ENCODE results near the gene TPP1. TPM values are rescaled to one million over a fixed set of nuclear protein-coding genes. Genes with fewer than 3 reads are reported as not detected.

TPP1 gene
- total RNA-seq, result 29.9 TPM

DNA sequence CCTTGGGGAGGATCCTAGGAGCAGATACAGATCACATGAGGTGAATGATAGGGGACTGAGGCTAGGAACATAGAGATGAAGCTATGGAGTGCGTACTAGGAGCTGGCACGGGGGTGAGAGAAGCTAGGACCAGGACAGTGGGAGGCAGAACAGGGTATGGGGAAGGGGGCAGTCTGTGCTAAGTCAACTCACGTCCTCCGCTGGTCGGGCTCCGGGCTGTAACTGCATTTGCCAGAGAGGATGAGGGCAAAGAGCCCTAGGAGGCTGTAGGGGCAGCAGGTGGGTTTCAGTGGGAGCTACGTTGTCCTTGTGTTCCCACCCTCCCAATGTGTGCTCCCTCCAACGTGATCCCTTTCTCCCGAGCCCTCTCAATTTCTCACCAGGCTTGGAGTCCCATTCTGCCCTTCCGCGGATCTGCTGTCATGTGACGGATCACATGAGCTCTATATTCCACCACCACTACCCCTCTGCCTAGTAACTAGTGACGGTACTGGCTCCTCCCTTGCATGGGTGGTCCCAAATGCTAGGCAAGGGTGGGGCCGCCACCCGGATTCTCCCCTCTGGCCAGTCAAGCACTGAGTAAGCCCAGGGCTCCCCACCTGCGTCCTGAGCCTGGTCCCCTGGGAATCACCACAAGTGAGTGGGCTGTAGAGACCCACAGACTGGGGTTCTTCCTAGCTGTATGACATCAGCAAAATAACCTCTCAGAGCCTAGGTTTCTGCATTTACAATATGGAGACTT lies at the start of gene TPP1:
TPP1 (minus strand) TSS at position 419 of the 742 bp plus-strand sequence; CDS start at position 397, 22 bp downstream.
- DNase-seq, result peak; percentile 97

DNA sequence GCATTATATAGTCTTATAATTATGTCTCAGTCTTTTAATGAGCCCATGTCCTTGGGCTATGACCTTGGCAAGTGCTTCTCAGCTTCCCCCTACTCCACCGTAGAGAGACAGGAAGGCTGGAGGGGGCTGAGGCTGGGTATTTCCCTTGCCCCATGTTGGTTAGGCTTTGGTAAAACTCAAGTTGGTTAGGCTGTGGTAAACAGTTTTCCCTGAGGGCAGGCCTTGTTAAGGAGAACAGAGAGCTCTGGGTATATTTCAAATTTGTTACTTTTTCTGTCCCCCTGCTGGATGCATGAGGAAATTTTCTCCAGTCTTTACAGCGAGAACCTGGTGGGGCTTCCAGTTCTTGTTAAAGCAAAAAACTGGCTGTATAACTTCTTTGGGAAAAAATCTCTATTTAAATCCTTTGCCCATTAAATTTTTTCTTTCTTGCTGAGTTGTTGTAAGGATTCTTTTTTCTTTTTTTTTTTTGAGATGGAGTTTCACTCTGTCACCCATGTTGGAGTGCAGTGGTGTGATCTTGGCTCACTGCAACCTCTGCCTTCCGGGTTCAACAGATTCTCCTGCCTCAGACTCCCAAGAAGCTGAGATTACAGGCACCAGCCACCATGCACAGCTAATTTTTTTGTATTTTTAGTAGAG lies 48.6 kb upstream of the TPP1 start:
- no peak for DNase-seq

DNA sequence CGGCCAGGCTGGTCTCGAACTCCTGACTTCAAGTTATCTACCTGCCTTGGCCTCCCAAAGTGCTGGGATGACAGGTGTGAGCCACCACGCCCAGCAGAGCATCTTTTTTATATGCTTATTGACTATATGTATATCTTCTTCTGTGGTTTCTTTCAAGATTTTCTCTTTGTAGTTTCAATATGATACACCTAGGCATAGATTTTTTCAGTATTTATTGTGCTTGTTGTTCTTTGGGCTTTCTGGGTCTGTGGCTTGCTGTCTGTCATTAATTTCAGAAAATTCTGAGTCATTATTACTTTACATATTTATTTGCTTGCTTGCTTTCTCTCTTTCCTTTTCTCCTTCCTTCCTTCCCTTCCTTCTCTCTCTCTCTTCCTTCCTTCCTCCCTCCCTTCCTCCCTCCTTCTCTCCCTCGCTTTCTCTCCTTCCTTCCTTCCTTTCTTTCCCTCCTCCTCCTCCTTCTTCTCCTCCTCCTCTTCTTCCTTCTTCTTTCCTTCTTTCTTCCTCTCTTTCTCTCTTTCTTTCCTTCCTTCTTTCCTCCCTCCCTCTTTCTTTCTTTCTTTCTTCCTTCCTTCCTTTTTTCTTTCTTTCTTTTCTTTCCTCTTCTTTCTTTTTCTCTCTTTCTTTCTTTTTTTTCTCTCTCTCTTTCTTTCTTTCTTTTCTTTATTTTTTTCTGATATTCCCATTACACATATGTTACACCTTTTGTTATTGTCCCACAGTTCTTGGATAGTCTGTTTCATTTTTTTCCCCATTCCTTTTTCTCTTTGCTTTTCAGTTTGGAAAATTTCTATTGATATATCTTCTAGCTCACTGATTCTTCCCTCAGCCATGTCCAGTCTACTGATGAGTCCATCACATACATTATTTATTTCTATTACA lies 47.3 kb upstream of the TPP1 start:
- DNase-seq, result no peak

DNA sequence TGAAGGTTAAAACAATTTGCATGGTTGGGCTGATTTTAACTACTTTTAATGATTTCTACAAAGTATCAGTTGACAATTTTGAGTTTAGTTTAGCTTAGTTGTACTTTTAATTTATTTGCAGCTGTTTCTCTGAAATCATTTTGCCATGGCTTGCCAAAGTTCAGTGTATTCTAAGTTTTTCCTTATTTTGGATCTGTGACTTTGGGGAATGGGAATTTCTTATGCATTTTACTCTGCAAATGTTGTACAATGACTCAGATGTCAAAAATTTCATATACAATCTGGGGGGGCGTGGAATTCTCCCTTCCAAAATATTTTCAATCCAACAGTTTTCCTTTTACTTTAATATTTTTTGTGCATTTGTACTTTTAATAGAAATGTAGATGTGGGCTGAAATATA lies 45.3 kb upstream of the TPP1 start:
- peak; percentile 50 for DNase-seq

DNA sequence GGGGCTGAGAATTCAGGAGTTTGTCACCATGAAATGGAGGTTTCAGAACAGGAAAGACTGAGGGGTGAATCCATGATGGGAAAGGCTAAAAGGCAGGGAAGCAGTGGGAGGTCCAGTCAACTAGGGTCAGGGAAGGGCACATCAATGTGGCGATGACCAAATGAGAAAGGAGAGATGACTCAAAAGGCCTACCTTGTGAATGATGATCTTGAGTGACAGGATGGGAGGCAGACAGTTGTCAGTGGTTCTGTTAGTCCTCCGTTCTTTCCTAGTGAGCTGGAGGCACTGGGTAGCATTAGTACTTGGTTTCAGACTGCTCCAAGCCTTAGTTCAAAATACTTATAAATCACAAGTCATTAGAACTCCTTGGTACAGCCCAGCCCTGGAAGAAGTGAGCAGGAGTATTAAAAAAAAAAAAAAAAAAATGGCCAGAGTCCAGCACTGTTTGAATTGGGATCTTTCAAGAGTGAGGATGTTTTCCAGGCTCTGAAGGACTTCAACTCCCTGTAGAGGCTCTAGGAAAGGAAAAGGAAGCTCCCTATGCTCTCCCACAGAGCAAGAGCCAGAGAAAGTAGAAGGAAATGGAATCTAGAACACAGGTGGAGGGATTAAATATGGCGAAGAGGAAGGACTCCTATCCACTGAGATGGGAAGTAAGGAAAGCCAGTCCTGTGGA lies 44.7 kb upstream of the TPP1 start:
- DNase-seq, result no peak

DNA sequence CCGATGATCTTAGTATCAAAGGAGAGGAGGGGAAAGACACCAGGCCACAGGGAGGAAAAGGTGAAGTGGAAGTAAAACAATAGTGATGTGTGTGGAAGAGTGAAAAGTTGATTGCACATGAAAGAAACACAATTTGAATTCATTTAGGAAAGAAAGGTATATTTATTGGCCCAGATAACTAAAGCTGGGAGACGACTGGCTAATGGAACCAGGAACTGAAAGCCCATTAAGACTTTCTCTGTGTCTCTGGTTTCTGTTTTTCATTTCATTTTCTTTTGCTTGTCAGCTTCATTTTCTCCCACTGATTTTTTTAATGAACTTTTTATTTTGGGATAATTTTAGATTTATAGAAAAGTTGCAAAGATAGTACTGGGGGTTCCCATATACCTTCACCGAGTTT lies 41.5 kb upstream of the TPP1 start:
- no peak for DNase-seq

DNA sequence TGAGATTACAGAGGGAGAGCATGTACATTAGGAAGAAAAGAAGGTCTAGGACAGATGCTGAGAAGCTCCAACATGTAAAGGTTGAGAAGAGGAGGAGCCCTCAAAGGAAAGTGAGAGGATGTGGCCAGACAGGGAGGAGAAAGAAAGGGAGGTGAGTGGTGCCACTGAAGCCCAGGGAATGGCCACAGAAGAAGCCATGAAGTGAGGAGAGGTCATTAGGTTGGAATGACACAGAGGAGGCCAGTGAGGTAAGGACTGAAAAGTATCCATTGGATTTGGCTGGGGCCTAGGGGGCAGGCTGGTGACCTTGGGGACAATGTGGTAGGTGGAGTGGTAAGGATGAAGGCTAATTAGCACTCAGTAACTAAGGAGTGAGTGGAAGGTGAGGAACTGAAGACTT lies 39.4 kb upstream of the TPP1 start:
- DNase-seq, result no peak

DNA sequence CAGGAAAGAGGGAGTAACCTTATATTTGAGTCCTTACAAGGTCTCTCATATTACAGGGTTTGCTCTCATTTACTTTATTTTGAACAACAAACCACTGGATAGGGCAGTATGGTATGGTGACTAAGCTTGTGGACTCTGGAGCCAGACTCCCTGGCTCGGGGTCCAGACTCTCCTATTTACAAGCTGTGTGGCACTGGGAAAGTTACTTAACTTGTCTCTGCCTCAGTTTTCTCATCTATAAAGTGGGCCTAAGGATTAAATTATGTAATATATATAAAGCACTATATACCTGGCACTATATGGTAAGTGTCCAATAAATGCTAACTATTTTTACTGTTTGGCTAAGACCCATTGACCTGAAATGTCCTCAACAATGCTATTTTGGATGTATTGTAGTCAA lies 38.1 kb upstream of the TPP1 start:
- DNase-seq, result no peak

DNA sequence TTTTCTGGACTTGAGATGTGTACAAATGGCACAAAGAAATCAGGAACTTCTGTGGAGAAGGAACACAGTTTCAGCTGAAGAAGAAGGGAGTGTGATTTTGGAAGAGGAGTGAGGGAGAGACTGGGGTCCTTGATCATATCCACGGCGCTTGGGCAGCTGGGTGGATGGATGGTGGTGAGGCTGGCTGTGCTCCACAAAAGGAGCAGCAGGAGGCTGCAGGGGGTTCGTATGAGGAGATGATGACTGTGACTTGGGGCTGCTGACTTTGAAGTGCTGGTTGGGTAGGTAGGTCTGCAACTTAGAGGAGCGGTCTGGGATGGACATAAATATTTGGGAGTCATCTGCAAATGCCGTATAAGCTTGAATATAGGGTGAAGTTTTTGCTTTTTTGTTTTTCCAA lies 37.7 kb upstream of the TPP1 start:
- DNase-seq, result no peak

DNA sequence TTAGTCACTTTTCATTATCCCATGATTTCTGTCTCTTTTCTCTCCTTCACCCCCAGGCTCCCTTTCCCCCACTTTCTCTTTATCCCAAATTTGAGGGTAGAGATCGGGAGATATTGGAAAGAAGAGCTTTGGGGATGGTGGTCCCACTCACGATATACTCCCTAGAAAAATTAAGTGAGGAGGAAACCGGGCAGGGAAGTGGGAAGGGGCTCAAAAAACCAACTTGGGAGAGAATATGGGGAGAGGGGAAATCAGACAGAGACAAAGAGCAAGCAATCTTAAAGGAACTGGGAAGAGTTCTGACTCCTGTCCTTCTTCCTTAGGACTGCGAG lies 37.3 kb upstream of the TPP1 start:
- DNase-seq, result no peak

DNA sequence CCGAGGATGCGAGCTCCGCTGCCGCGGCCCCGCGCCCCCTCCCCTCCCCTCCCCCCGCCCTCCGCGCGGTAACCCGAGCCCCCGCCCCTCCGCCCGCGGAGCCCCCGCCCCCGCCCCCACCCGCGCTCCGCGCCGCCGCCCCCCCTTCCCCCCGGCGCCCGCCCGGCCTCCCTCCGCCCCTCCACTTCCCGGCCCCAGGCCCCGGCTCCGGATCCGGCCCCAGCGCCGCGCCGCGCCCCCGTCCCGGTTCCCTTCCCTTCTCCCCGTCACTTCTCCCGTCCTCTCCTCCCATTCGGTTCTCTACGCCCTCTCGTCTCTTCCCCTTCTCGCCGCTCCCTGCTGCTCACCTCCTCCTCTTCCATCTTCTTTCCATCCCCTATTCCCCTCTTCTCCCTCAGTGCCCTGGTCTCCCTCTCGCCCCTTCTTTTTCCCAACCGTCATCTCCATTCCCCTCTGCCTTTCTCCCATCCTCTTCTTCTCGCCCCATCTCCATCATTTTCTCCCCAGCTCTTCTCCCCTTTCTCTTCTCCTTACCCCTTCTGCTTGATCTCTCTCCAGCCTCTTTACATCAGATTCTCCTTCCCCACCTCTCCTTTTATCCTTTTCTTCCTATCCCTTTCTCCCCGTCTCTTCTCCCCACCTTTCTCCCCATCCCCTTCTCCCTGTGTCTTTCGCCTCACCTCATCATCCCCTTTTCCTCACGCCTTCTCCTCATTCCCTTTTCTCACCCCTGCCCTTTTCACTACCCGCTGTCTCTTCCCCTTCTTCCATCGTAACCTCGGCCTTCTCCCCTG lies 36.8 kb upstream of the TPP1 start, which contains the start of gene DCHS1:
DCHS1 (minus strand) TSS at position 20 of the 794 bp plus-strand sequence. CDS start 14,196 bp downstream, outside the sequence.
- DNase-seq, result peak; percentile 39

DNA sequence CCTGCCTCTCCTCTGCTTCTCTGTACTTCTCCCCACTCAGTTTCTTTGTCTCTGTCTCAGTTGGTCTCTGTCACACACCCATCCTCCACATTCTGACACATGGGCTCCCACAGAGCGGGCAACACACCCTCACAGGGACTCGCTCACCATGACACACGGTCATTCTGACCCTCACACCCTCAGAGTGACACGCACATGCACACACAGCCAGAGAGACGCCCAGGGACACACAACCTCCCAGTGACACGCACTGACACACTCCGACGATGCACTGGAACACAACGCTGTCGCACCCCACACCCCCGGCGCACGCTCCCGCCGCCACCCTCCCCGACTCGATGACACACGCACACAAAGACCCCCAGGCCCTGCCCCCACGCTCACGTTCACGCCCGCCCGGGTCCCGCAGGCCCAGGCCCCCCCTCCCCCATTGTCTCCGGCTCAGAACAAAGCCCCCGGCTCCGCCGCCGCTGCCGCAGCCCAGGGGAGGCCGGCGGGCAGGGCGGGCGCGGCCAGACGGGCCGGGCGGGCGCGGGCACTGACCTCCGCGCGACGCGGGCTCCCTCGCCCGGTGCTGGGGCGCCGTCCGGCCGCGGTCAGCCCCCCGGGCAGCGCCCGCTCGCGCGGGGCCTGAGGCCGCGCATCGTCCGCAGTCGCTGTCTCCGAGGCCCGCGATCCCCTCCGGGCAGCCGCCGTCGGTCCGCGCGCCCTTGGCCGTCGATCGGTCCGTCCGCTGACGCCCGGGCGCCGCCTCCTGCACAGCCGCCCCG lies 36.0 kb upstream of the TPP1 start:
- DNase-seq, result peak; percentile 49

DNA sequence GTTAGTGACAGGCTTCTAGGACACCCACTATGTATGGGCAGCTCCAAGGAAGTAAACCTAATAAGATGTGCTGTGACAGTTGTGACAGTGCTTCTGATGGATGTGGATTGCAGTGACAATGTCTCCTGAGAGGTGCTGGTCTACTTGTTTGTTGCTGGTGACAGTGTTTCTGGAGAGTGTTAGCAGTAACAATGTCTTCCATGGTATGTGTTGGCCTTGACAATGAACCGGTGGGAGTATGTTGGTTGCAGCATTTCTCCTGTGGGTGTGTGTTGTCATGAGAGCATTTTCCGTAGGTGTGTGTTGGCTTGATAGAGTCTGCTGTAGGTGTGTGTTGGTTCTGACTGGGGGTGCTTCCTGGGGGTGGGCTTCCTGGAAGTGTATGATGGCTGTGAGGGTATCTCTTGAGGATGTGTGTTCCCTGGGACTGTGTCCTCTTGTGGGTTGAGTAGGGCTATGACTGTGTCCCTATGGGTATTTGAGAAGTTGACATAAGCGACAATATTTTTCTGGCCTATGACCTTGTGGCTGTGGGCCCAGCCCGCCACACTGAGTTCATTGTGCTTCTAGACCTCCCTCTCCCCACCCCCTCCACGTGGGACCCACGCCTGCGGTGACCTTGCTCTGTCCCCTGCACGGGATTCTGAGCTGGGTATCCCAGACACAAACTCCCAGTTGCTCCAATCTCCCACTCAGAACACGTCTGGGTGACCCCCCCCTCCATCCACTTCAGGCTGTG lies 35.2 kb upstream of the TPP1 start:
- no peak for DNase-seq

DNA sequence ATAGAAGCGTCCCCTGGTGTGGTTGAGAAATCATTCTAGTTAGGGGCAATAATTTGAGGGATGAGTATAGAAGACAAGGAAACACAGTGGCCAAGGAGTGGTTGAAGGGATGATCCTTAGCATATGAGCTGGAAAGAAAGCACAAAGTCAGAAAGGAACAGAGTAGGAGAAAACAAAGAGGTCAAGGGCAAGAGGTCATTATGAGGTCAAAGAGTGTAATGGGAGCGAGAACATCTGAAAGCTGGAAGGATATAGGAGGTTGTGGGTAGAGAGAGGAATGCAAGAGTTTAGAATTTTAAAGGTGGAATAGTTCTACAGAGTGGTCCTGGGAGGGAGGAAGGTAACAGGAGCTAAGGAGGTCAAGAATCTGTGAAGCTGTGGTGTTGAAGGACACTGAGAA lies 34.4 kb upstream of the TPP1 start:
- no peak for DNase-seq

DNA sequence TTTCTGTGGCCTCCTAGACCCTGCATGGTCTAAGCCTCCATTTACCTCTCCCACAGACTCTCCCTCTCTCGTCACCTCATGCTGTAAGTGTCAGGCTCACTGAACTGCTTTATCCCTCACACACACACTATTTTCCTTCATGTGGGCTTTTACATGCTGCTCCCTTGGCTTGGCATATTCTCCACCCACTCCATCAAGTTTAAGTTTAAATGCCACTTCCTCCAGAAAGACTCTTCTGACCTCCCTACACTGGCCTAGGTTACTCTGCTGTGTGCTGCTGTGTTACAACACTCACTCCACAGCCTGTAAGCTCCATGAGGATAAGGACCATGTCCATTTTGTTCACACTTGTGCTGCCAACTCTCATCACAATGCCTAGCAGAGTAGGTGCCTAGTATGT lies 33.9 kb upstream of the TPP1 start:
- DNase-seq, result no peak

DNA sequence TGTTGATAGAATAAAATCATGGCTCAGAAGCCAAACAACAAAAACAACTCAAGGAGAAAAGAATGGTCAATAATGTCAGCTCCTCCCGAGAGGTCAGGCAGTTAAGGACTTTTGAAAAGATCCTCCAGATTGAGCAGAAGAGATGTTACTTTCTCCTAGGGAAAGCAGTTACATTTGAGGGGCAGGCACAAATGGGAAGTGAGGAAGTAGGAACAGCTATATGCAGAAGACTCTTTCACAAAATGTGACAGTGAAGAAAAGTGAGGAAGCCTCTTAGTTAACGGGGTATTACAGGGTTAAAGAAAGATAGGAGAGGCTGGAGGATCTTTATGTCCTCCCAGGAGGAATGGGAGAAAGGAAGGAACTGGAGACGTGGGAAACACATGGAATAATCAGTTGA lies 33.0 kb upstream of the TPP1 start:
- no peak for DNase-seq

DNA sequence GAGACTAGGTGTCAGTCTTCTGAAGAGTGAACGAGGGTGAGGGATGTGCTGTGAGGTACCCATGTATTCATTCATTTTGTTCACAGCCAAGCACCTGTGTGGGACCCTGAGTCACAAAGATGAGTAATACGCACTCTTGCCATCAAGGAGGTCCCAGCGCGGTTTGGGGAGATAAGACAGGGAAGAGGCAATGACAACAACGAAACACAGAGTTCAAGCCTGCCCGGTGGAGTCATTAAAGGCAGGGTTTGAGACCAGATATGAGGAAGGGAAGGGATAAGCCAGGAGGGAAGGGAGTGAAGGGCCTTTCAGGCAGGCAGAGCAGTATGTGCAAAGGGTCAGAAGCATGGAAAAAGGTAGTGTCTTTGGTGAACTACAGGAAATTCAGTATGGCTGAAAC lies 31.8 kb upstream of the TPP1 start:
- DNase-seq, result no peak

DNA sequence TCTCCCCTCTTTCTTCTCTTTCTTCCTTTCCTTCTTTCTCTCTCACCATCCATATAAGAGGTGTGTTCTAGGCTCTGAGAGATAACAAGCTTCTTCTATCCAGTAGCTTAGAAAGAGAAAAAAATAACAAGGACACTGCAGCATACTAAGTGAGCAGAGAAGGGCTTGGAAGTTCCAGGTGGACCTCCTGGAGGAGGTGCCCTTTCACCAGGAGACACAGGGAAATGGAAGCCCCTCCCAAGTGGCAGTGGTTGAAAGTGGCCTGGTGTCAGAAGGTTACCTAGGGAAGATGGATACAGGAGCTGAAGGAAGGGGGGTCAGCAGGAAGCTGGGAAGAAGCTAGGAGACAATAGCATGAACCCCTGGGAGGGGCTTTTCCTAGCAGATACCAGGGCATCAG lies 30.9 kb upstream of the TPP1 start:
- DNase-seq, result no peak

DNA sequence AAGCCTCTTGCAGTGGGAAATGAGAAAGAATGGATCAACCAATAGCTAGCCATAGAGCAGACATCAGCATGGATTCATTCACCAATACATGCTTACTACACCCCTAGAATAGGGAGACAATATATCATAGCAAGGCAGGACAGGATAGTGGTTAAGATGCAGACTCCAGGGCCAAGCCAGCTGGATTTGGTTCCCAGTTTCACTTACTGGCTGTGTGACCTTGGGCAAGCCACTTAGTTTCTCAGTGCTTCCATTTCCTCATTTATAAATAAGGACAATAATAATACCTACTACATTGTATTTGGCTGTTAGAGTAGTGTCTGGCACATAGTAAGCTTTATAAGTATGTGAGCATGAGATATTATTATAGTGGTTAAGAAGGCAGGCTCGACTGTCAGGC lies 29.3 kb upstream of the TPP1 start:
- DNase-seq, result no peak

DNA sequence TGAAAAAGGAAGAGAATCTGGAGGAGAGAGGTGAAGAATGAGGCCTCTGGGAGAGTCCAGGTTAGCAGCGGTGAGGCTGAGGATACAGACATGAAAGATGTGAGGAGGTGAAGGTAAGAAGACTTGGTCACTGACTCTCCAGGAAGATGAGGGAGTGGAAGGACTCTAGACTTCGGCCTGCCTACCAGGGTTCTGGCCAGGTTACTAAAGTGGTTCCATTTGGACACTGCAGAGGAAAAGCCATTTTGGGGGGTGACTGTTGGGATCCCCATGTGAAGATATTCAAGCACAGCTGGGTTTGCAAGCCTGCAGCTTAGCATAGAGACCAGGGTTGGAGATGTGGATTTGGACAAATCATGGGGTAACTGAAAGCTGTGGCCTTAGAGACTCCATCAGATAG lies 28.6 kb upstream of the TPP1 start:
- DNase-seq, result no peak
